ENCODE data around the gene ARL13B.

The ARL13B gene

GRCh38 chr3:94001191-94001590, 21.2 kb downstream of the ARL13B start:
- H3K27ac ChIP-seq: no peak overlapping the region
- TF ChIP-seq ZFX (IDR thresholded peaks at IDR 0.05) (no peak), CTCF (conservative IDR thresholded peaks at IDR 0.05) (no peak)

GRCh38 chr3:94001827-94002495, 22.0 kb downstream of the ARL13B start:
- no peak overlapping the region for H3K27ac ChIP-seq

GRCh38 chr3:94004301-94004910, 24.5 kb downstream of the ARL13B start:
- no peak overlapping the region for H3K27ac ChIP-seq
- TF ChIP-seq ZFX (IDR thresholded peaks at IDR 0.05): no peak
- TF ChIP-seq CTCF (conservative IDR thresholded peaks at IDR 0.05): peak; percentile 89

More at GRCh38 chr3:94001827-94002495, 22.0 kb downstream of the ARL13B start:
- TF ChIP-seq ZFX (IDR thresholded peaks at IDR 0.05) (no peak), CTCF (conservative IDR thresholded peaks at IDR 0.05) (no peak)

- TF ChIP-seq CTCF (conservative IDR thresholded peaks at IDR 0.05): no peak
- no peak for TF ChIP-seq ZFX (IDR thresholded peaks at IDR 0.05)
- H3K27ac ChIP-seq: no peak overlapping the region
These were observed 28.3 kb downstream of the ARL13B start for GRCh38 chr3:94008253-94008652.

GRCh38 chr3:94009608-94010007, 29.7 kb downstream of the ARL13B start:
- H3K27ac ChIP-seq: no peak overlapping the region
- TF ChIP-seq CTCF (conservative IDR thresholded peaks at IDR 0.05) (no peak), ZFX (IDR thresholded peaks at IDR 0.05) (no peak)

GRCh38 chr3:94011233-94011711, 31.3 kb downstream of the ARL13B start:
- H3K27ac ChIP-seq: no peak overlapping the region
- TF ChIP-seq CTCF (conservative IDR thresholded peaks at IDR 0.05) (no peak), ZFX (IDR thresholded peaks at IDR 0.05) (no peak)

- H3K27ac ChIP-seq: no peak overlapping the region
- no peak for TF ChIP-seq ZFX (IDR thresholded peaks at IDR 0.05)
- TF ChIP-seq CTCF (conservative IDR thresholded peaks at IDR 0.05): no peak
These were observed 32.2 kb downstream of the ARL13B start for GRCh38 chr3:94012185-94012584.

Data from C4-2B (cell line).